HG03175 (cell line): ENCODE data around the gene RAB34.
A peak's percentile ranks its signal among the peaks of the same experiment; 100 is the strongest.

Experiments
- ATAC-seq: cut with Tn5 transposase; IDR thresholded peaks from one replicate; pipeline ENCODE4 v1.9.1; 2021; ENCODE audit warnings: mild to moderate bottlenecking, moderate library complexity; ENCODE audit not compliant: unreplicated experiment

RAB34 gene

DNA sequence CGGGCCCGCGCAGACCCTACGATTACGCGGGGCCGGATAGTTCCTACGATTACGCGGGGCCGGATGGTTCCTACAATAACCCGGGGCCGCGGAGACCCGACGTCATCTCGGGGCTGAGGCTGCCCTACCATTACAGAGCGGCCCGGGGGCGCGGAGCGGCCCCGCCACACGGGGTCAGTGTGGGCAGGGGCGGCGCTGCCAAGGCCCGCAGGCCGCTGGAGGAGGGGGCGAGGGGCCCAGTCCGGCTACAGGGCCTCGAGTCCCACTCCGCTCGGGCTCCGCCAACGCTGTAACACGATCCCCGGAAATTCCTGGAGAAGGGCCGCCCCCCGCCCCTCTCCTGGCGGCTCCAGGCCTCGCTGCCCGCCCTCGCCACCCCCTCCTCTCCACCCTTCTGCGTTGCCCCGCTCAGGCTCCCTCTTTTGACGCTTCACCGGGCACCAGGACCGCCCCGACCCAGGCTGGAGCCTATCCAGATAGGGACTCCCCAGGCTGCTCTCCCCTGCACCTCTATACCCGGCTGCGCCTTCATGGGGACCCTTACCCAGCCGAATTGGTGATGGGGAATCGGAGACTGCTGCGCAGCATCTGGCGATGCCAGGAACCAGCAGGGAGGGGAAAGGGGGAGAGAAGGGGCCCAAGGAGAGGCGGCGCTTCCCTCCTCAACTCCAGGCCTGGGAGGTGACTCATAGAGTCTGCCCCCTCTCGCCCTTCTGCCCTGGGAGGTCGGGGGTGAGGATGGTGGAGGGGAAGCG lies at the start of gene RAB34:
TSS of gene RAB34 (minus strand) at position 291 of the 755 bp plus-strand sequence. CDS start 602 bp downstream, outside the sequence.
- ATAC-seq = no peak

DNA sequence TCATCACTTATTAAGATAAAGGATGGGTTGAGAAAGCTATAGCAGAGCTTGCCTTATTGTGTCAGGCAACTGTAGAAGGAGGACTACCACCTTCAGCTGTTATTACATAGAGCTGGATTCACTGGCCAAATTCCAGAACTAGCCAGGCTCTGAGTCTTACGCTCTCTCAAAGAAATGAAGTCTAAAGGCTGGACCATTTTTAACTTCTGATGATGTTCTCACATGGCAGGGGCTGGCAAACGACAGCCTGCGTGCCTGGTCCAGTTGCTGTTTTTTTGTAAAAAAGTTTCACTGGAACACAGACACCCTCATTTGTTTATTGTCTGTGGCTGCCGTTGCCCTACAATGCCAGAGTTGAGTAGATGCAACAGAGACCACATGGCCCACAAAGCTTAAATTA lies 47.4 kb upstream of the RAB34 start:
- ATAC-seq = no peak

- ATAC-seq = no peak
These were observed 46.2 kb upstream of the RAB34 start for GRCh38 chr17:28763804-28764266.

DNA sequence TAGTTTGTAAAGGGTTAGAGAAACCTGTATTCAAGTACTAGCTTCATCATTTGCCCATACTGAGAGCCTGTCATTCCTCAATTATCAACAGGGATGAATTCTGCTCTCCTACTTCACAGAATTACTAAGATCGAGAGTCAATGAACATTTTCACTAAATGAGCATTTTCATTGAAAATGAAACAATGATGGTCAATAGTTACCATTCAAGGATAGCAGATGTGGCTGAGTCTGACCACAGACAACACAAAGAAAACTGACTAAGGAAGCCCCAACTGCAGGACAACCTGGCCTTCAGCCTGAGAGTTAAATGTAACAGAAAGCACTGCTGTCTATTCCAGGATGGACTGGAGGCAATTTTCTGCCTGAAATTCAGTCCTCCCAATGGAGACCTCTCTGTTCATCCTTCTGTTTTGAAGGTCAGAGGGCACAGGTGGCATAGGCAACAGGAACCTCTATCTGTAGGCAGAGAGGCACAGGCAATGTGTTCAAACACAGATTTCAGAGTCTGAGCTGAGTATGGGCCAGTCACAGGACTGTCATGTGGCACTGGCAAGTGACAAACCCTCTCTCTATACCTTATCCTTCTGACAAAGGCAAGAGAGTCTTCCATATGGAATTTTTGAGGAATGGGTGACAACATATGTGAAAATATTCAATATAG lies 45.6 kb upstream of the RAB34 start:
- ATAC-seq = no peak

DNA sequence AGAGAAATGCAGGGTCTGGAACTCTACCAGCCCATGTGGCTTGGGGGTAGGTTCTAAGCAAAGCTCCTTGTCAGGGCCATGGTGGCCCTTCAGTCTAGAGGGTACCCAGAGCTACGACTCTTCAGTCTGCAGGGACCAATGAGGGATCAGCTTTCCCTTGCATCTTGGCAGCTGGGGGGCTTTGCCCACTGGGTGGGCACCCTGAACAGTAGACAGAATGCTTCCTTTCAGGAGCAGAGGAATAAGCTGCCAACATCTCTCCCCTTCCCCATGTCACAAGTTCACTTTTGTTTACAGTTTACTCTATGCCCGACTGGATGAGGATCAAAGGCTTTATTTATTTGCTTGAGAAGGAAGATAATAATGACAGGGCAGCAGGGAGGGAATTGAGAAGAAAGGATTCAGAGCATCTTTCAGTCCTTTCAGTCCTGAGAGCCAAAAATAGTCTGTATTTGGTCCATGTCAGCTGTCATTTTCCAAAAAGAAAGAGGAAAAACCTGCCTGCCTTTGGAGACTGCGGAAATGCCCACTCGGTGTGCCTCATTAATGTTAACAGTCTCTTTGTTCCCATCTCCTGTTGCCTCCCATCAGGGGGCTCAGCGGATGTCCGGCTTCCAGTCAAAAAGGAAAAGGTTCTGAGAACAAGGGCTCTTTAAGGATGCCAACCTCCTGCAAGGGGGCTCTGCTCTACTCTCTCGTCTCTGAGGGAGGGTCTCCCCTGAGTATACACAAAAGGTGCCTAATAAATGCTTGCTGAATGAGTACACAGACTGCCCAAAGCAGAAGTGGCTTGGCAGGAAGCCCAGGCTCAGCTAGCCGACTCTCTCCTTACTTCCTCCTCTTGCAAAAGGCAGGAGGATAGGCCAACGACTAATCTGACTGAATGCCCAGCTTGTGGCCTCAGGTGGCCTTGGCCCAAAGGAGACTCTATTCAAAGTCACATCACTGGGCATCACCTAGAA lies 43.2 kb upstream of the RAB34 start:
- no peak for ATAC-seq

GRCh38 chr17:28759256-28759865 lies 41.7 kb upstream of the RAB34 start:
- no peak for ATAC-seq

DNA sequence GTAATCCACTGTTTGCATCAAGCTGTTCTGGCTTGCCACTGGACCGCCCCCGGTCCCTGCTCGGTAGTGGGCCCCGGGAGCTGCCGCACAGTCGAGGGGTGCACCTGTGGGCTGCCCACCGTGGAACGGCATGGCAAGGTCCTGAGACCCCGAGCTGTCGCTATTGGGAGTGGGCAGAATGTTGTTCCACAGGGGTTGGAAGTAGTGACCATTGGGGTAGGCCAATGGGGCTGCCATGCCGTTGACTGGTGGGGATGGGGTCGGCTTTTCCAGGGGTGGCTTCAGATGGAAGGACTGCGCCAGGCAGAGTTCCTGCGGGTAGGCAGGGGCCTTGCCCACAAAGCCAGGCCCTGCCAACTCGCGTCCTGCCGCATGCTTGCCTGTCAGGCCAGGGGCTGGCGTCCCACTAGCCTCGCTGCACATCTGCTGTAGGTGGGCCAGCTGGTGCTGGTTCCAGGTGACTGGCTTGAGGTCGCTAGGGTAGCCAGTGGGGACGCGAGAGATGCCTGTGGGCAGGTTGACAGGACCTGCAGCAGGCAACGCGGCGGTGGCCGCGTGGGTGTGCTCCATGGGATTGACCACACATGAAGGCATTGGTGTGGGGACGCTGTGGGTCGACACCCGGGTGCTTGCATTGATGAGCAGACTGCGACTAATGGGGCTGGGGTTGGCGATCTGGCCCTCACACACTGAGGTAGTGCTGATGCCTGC lies 40.9 kb upstream of the RAB34 start:
- no peak for ATAC-seq

GRCh38 chr17:28756049-28756804 lies 38.6 kb upstream of the RAB34 start:
- ATAC-seq = no peak

GRCh38 chr17:28755486-28755885 lies 37.8 kb upstream of the RAB34 start:
- ATAC-seq = no peak

- no peak for ATAC-seq
These were observed 34.1 kb upstream of the RAB34 start for GRCh38 chr17:28751600-28752366.

GRCh38 chr17:28750178-28751047 lies 32.7 kb upstream of the RAB34 start:
- peak; percentile 69 for ATAC-seq

- no peak for ATAC-seq
These were observed 32.0 kb upstream of the RAB34 start for GRCh38 chr17:28749516-28750177.

- no peak for ATAC-seq
These were observed 31.3 kb upstream of the RAB34 start for GRCh38 chr17:28748852-28749515.

DNA sequence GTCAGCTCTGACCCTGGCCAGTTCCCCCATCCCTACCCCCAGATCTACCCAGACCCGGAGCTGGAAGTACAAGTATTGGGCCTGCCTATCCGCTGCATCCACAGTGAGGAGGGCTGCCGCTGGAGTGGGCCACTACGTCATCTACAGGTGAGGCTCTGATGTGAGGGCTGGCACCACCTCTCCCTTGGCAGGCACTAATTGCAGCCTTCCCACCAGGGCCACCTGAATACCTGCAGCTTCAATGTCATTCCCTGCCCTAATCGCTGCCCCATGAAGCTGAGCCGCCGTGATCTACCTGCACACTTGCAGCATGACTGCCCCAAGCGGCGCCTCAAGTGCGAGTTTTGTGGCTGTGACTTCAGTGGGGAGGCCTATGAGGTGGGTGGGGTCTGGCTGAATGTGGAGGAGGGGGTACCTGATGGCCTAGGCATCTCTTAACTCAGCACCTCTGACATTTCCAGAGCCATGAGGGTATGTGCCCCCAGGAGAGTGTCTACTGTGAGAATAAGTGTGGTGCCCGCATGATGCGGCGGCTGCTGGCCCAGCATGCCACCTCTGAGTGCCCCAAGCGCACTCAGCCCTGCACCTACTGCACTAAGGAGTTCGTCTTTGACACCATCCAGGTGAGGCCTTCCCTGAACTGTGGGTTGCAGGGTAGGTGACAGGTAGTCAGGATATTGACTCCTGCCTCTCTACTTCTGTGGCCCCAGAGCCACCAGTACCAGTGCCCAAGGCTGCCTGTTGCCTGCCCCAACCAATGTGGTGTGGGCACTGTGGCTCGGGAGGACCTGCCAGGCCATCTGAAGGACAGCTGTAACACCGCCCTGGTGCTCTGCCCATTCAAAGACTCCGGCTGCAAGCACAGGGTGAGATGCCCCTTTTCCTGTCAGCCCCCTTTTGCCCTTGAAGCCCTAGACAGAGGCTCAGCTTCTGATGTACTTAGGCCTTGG lies 30.4 kb upstream of the RAB34 start:
- ATAC-seq = no peak

- no peak for ATAC-seq
These were observed 29.5 kb upstream of the RAB34 start for GRCh38 chr17:28747051-28747691.
